Measurements from ENCODE around the gene AGBL4. TPM values are rescaled to one million over a fixed set of nuclear protein-coding genes. Genes with fewer than 3 reads are reported as not detected.

The AGBL4 gene
- total RNA-seq, 6 experiments from 2014 or later: 0.06 to 1.8 (median 0.93) TPM

- no peak for ATAC-seq
- intact Hi-C loops (cut with DNase I): no loop called here
- DNase-seq: no peak
- H3K27ac ChIP-seq: no peak overlapping the region
- TF ChIP-seq POLR2A (IDR thresholded peaks at IDR 0.05): no peak
- no peak for TF ChIP-seq CTCF (IDR thresholded peaks at IDR 0.05)
- H3K4me3 ChIP-seq: no peak overlapping the region
- no peaks in the 10 kb centered on the region for H3K4me1 ChIP-seq
- WGBS (ENCODE audit: insufficient coverage, low coverage, low lambda C conversion rate, missing lambda C conversion rate): 18% methylated on average over 2 of the region's 2 CpGs
- no peaks in the 10 kb centered on the region for H3K9me3 ChIP-seq
- H3K27me3 ChIP-seq: no peaks in the 10 kb centered on the region
- no peaks in the 10 kb centered on the region for H3K36me3 ChIP-seq
Measured at GRCh38 chr1:48851638-48852037, 1172.1 kb downstream of the AGBL4 start.

- TF ChIP-seq POLR2A (IDR thresholded peaks at IDR 0.05): no peak
- TF ChIP-seq CTCF (IDR thresholded peaks at IDR 0.05): no peak
- ATAC-seq: no peak
- 66% methylated on average over 2 of the region's 2 CpGs for WGBS (ENCODE audit: insufficient coverage, low coverage, low lambda C conversion rate, missing lambda C conversion rate)
- no peaks in the 10 kb centered on the region for H3K4me1 ChIP-seq
- H3K27ac ChIP-seq: no peak overlapping the region
- no peaks in the 10 kb centered on the region for H3K27me3 ChIP-seq
- no peak overlapping the region for H3K4me3 ChIP-seq
- intact Hi-C loops (cut with DNase I): no loop called here
- no peak for DNase-seq
- H3K36me3 ChIP-seq: no peaks in the 10 kb centered on the region
- no peaks in the 10 kb centered on the region for H3K9me3 ChIP-seq
Measured at GRCh38 chr1:48848035-48848434, 1175.7 kb downstream of the AGBL4 start.

DNA sequence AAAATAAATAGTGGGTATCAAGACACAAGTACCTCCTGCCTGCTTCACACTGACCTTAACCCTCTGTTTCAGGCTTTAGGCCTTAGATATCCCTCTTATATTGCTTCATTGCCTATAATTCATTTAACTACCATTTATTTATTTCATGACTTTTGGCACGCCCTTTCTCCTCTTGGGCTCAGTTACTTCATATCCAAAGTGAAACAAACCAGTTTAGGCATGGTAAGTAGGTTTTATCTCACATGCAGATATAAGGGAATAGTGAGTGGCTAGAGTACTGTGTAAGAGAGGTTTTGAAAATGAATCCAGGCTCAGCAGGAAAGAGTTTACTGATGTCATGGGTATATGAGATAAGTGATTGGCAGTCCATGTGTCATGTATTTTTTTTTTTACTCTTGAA, 1177.3 kb downstream of the AGBL4 start:
- H3K36me3 ChIP-seq: no peaks in the 10 kb centered on the region
- no peak overlapping the region for H3K27ac ChIP-seq
- no peak for DNase-seq
- intact Hi-C loops (cut with DNase I): no loop called here
- no peaks in the 10 kb centered on the region for H3K4me1 ChIP-seq
- no peaks in the 10 kb centered on the region for H3K27me3 ChIP-seq
- no peak for TF ChIP-seq CTCF (IDR thresholded peaks at IDR 0.05)
- TF ChIP-seq POLR2A (IDR thresholded peaks at IDR 0.05): no peak
- 88% methylated on average over 1 of the region's 1 CpG for WGBS (ENCODE audit: insufficient coverage, low coverage, low lambda C conversion rate, missing lambda C conversion rate)
- no peak for ATAC-seq
- no peak overlapping the region for H3K4me3 ChIP-seq
- no peaks in the 10 kb centered on the region for H3K9me3 ChIP-seq

- Histone ChIP-seq H3K36me3 (no peaks in the 10 kb centered on the region), H3K4me3 (no peak overlapping the region), H3K9me3 (no peaks in the 10 kb centered on the region), H3K4me1 (no peaks in the 10 kb centered on the region), H3K27ac (no peak overlapping the region), H3K27me3 (no peaks in the 10 kb centered on the region)
- TF ChIP-seq POLR2A (IDR thresholded peaks at IDR 0.05) (no peak), CTCF (IDR thresholded peaks at IDR 0.05) (no peak)
- DNase-seq (no peak), ATAC-seq (no peak)
- intact Hi-C loops (cut with DNase I): no loop called here
- WGBS (ENCODE audit: insufficient coverage, low coverage, low lambda C conversion rate, missing lambda C conversion rate): 54% methylated on average over 3 of the region's 3 CpGs
Measured at GRCh38 chr1:48844187-48844586, 1179.6 kb downstream of the AGBL4 start.

DNA sequence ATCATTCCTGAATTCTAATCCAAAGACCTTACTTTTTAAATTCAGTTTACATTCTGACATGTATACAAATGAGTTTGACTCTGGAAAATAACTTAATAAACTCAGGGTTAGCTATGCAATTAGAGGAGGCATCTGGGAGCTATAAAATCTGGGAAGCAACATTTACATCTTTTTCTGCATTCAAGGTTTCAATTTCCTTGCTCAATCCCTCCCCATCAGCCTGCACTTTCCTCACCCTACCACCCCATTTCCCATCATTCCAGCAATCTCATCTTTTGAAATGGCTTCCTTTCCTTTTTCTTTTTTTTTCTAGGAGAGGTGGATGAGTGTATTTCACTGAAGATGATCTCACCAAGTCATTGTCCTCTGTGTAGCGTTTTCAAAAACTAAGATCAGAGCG, 1181.8 kb downstream of the AGBL4 start:
- DNase-seq (no peak), ATAC-seq (no peak)
- H3K4me3 ChIP-seq: no peak overlapping the region
- H3K27ac ChIP-seq: no peak overlapping the region
- H3K27me3 ChIP-seq: no peaks in the 10 kb centered on the region
- H3K4me1 ChIP-seq: no peaks in the 10 kb centered on the region
- intact Hi-C loops (cut with DNase I): no loop called here
- TF ChIP-seq CTCF (IDR thresholded peaks at IDR 0.05): no peak
- no peak for TF ChIP-seq POLR2A (IDR thresholded peaks at IDR 0.05)
- no peaks in the 10 kb centered on the region for H3K9me3 ChIP-seq
- 25% methylated on average over 2 of the region's 2 CpGs for WGBS (ENCODE audit: insufficient coverage, low coverage, low lambda C conversion rate, missing lambda C conversion rate)
- no peaks in the 10 kb centered on the region for H3K36me3 ChIP-seq
